Breast epithelium (tissue), 3 donors: ENCODE data around the gene INSIG2.

ENCODE experiments used
- CTCF ChIP-seq, 3 donors: fragments of 450-650 bp; IDR thresholded peaks; one replicate each; pipeline ENCODE4 v1.5.1; 2016 to 2017; ENCODE audit warnings: antibody characterized with exemption in 3 of 3, mild to moderate bottlenecking in 3 of 3, moderate library complexity in 3 of 3
- POLR2A ChIP-seq: fragments of 450-650 bp; IDR thresholded peaks from one replicate; pipeline ENCODE4 v1.6.1; 2016; ENCODE audit warnings: antibody characterized with exemption, mild to moderate bottlenecking, moderate library complexity
- POLR2AphosphoS5 ChIP-seq, 3 donors: sonication (generic); formaldehyde crosslinking; IDR thresholded peaks; one replicate each; pipeline ENCODE4 v1.6.1; 2017; ENCODE audit warnings: antibody characterized with exemption in 3 of 3

GRCh38 chr2:118059919-118060478 is 28.3 kb upstream of the INSIG2 start:
- TF ChIP-seq CTCF (IDR thresholded peaks at IDR 0.05) (no peak), POLR2A (no peak), POLR2AphosphoS5 (IDR thresholded peaks at IDR 0.05) (no peak)
